ENCODE results near the gene OR1L8. TPM values are rescaled to one million over a fixed set of nuclear protein-coding genes. Genes with fewer than 3 reads are reported as not detected.

OR1L8 gene
- not detected in 5 replicates for total RNA-seq (2022; extraction: Qiagen RNA extraction; ENCODE audit: low read depth)

GRCh38 chr9:122583284-122583683 lies at the start of gene OR1L8:
TSS of gene OR1L8 (minus strand) at chr9:122583384. CDS start at chr9:122568477, 14,907 bp downstream.

GRCh38 chr9:122614362-122614761 lies 31.2 kb upstream of the OR1L8 start, which contains the start of gene OR1Q1:
TSS of gene OR1Q1 (plus strand) at chr9:122614738. CDS start at chr9:122614738, 0 bp downstream.

GRCh38 chr9:122552812-122553211 lies 30.4 kb downstream of the OR1L8 start, which contains the start of gene OR1N2:
TSS of gene OR1N2 (plus strand) at chr9:122553112. CDS start at chr9:122553212, 100 bp downstream.

GRCh38 chr9:122527193-122527592 lies 56.0 kb downstream of the OR1L8 start, which contains the start of gene OR1N1:
TSS of gene OR1N1 (minus strand) at chr9:122527293. CDS start at chr9:122527293, 0 bp downstream.

GRCh38 chr9:122518841-122519240 lies 64.3 kb downstream of the OR1L8 start, which contains the start of gene OR1J4:
TSS of gene OR1J4 (plus strand) at chr9:122519141. CDS start at chr9:122519141, 0 bp downstream.

Other genes with a start within 250 kb of the OR1L8 start
- gene PTGS1, start 212.4 kb downstream of the OR1L8 start, total RNA-seq (2022; extraction: Qiagen RNA extraction; ENCODE audit: low read depth) = 1.0 to 1.8 TPM (median 1.4 TPM) in 5 replicates
- not detected in 5 replicates for gene OR1J1, start 105.5 kb downstream of the OR1L8 start, total RNA-seq (2022; extraction: Qiagen RNA extraction; ENCODE audit: low read depth)
- gene OR1J2, start 72.6 kb downstream of the OR1L8 start, total RNA-seq (2022; extraction: Qiagen RNA extraction; ENCODE audit: low read depth) = not detected in 5 replicates
- gene OR1J4, start 64.2 kb downstream of the OR1L8 start, total RNA-seq (2022; extraction: Qiagen RNA extraction; ENCODE audit: low read depth) = not detected in 5 replicates
- gene OR1N1, start 56.1 kb downstream of the OR1L8 start, total RNA-seq (2022; extraction: Qiagen RNA extraction; ENCODE audit: low read depth) = not detected in 5 replicates
- gene OR1N2, start 30.3 kb downstream of the OR1L8 start, total RNA-seq (2022; extraction: Qiagen RNA extraction; ENCODE audit: low read depth) = not detected in 5 replicates
- gene OR1Q1, start 31.4 kb upstream of the OR1L8 start, total RNA-seq (2022; extraction: Qiagen RNA extraction; ENCODE audit: low read depth) = not detected in 5 replicates
- not detected in 5 replicates for gene OR1B1, start 74.2 kb upstream of the OR1L8 start, total RNA-seq (2022; extraction: Qiagen RNA extraction; ENCODE audit: low read depth)
- not detected in 5 replicates for gene OR1L1, start 78.3 kb upstream of the OR1L8 start, total RNA-seq (2022; extraction: Qiagen RNA extraction; ENCODE audit: low read depth)
- gene OR1L3, start 91.7 kb upstream of the OR1L8 start, total RNA-seq (2022; extraction: Qiagen RNA extraction; ENCODE audit: low read depth) = not detected in 5 replicates
- not detected in 5 replicates for gene OR1L4, start 140.6 kb upstream of the OR1L8 start, total RNA-seq (2022; extraction: Qiagen RNA extraction; ENCODE audit: low read depth)
- not detected in 5 replicates for gene OR1L6, start 158.9 kb upstream of the OR1L8 start, total RNA-seq (2022; extraction: Qiagen RNA extraction; ENCODE audit: low read depth)
- gene OR5C1, start 205.5 kb upstream of the OR1L8 start, total RNA-seq (2022; extraction: Qiagen RNA extraction; ENCODE audit: low read depth) = not detected in 5 replicates
- not detected in 5 replicates for gene OR1K1, start 216.7 kb upstream of the OR1L8 start, total RNA-seq (2022; extraction: Qiagen RNA extraction; ENCODE audit: low read depth)
- 14.4 to 18.6 TPM (median 15.4 TPM) in 5 replicates for gene PDCL, start 245.2 kb upstream of the OR1L8 start, total RNA-seq (2022; extraction: Qiagen RNA extraction; ENCODE audit: low read depth)